ENCODE data around the gene MN1.

MN1 gene

DNA sequence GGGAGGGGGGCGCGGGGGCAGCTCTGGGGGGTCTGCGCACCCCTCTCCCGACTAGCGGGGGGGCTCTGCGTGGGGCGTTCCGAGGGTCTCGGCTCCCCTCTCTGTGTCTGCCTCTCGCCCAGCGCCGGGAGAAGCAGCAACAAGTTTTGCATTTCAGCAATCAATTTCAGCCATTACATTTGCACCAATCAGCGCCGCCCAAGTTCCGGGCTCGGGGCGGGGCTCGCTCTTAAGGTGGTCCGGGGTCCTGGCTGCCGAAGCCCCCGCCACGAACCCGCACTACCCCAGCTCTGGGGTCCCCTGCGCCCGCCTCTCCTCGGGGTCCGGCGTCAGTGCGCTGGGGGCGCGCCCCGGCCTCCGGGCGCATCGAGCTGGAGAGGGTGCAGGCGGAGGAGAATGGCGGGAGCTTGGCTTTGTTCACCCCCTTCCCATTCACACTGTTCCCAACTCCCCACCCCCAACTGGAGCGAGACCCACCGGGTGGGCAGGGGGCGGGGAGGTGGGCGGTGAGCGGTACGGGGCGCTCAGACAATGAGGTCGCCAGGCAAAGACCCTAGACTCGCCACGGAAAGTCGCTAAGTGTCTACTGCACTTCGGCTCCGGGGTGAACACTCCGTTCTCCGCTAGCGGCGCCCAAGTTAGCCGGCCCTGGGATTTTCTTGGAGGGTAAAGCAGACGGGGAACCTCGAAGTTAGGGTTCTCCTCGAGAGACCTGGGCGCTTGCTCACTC lies at the start of gene MN1:
TSS of gene MN1 (minus strand) at position 141 of the 730 bp plus-strand sequence. CDS start 1,213 bp downstream, outside the sequence.
- peak; percentile 67 for DNase-seq

DNA sequence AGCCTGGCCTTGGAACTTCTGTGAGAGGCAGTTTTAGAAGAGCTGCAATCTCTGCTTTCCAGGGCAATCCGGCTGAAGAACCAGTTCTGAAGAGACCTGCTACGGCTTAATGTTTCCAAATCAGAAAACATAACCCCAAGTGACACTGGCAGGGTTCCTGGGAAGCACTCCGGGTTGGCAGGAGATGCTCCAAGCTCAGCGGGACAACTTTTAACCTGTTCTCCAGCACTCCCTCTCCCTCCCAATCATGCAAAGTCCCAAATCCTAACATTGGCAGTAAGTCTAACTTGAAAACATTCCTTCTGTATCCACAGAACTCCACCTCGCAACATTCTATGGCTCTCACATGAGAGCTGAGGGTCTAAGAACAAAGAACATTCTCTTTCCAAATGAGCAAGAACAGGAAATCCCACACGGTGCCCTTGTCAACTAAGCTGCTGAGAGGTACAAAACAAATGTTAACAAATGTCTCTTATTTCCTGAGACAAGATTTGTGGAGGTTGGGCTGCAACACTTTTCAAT lies 48.5 kb upstream of the MN1 start:
- no peak for DNase-seq

DNA sequence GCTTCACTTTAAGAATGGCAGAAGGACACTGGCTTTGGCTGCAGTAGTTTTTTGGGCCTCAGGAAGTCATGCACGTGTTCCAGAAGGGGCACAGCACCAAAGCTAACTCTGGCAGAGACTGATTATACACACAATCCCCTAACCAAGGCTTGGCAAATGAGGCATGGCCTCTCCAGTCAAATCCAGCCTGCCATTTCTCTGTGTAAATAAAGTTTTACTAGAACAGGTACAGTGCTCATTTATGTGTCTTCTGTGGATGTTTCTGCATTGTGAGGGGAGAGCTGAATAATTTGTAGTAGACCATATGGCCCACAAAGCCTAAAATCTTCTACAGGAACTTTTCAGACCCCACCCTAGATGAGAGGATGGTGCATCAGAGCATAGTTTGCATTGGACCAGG lies 46.4 kb upstream of the MN1 start:
- no peak for DNase-seq

DNA sequence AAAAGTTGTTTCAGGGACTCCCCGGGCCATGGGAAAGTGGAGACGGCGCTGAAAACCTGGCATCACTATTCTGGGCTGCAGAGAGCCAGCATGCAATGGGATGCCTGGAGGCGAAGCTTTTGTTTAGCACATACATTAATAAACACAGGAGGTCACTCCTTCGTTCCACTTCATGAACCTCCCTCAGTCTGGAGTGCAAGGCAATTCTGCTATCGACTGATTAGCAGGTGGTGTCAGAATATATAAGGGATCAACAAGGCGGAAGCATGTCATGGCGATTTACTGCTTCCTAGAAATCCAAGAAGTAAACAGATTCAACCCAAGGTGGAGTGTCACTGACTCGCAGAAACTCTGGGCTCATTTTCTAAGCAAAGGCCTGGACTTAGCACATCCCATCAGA lies 45.4 kb upstream of the MN1 start:
- DNase-seq = no peak

DNA sequence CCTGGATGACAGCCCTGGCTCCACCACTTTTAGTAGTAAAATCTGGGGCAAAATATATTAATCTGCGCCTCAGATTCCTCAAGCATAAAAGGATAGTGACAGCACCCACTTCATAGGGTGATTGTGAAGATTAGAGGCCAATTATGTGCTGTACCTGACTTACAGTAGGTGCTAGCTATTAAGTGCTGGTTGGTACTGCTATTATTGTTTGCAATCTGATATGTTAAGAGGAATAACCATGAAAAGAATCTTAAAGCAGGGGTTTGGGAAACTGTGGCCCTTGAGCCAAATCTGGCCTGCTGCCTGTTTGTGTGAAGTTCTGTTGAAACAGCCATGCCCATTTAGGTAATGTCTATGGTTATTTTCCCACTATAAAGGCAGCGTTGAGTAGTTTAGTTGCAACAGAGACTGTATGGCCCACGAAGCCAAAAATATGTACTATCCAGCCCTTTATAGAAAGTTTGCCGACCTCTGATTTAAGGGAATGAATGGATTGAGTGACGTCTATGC lies 44.7 kb upstream of the MN1 start:
- no peak for DNase-seq

DNA sequence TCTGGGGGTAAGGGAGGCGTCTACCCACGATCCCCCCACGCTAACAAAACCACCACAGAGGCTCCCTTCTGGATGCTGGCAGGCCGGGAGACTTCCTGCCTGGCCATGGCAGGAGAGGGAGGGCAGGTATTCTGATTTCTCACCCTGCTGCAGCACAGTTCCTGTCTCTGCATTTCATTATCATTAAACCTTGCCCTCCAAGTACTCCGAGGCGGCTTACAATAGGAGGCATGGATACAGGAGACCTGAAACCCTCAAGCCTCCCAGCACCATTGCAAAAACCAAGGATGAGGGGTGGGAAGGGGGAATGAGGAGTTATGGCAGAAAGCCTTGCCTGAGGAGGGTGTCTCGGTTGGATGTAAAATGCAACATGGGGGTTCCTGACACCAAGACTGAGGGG lies 44.1 kb upstream of the MN1 start:
- DNase-seq = no peak

DNA sequence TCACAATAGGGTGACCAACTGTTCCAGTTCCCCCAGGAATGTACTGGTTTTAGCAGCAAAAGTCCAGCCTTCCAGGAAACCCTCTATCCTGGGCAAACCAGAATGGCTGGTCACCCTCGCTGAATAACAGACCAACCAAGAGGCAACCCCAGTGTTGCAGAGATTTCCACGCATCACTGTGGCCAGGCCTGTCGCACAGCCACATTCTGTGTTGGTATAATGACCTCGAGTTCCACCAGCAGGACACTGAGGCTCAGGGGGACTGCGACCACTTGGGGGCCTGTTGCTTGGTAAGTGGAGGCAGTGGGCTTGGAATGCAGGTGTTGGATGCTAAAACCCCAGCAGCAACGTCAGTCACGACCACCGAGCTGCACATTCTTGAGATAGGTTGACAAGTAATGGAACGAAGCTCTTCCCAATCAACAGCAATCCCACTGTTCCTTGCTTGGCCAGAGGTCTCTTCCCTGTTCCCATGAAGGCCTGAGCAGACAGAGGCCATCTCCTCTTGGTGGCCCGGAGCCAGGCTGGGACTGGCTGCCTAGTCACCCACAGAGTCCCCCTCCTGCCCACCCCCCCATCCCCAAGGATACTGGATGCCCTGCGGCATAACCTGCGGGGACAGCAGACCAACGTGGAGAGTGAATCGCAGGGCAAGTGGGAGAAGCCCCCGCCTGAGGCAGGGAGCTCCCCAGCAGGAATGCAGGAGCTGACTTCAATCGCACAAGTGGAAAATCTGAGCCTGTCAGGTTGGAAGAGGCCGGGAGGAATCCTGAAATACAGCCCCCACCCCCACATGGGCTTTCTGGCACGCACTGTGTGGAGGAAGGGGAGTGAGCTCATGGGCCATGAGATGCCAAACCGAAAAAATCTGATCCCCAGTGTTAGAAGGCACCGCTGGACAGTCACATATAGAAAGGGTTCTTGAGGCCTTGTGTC lies 43.4 kb upstream of the MN1 start:
- DNase-seq = no peak

DNA sequence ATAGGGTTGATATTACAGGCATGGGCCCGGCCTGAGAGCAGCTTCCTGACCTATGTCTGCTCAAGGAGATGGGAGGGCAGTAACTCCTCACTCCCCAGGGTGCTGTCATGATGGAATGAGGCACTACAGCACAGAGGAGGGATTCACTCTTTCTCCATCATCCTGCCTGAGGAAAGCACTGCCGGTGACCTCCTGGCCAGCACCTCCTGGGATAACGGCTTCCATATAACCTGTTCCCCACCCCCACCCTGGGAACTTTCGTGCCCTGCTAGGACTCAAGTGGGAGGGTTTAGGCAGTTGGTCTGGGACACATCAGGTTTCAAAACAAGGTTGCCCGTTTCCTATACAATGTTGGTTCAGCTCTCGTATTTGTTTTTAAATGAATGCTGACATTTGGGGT lies 42.7 kb upstream of the MN1 start:
- DNase-seq = no peak

DNA sequence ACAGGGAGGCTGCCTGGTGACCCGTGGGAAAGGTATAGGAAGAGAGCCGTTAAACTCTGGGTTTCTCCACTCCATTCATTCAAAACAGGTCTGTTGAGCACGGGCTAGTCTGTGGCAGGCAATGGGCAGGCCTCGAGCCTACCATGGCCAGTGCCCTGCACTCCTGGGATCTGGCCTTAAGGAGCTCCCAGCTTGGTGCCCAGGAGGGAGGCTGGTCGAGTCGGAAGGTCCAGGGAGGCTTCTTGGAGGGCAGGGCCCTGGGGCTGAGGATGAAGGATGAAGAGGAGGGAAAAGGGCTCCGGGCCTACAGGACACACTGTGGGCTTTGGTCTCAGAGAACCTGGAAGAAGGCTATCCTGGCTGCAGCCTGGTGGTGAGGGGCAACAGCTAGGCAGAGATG lies 41.9 kb upstream of the MN1 start:
- no peak for DNase-seq

DNA sequence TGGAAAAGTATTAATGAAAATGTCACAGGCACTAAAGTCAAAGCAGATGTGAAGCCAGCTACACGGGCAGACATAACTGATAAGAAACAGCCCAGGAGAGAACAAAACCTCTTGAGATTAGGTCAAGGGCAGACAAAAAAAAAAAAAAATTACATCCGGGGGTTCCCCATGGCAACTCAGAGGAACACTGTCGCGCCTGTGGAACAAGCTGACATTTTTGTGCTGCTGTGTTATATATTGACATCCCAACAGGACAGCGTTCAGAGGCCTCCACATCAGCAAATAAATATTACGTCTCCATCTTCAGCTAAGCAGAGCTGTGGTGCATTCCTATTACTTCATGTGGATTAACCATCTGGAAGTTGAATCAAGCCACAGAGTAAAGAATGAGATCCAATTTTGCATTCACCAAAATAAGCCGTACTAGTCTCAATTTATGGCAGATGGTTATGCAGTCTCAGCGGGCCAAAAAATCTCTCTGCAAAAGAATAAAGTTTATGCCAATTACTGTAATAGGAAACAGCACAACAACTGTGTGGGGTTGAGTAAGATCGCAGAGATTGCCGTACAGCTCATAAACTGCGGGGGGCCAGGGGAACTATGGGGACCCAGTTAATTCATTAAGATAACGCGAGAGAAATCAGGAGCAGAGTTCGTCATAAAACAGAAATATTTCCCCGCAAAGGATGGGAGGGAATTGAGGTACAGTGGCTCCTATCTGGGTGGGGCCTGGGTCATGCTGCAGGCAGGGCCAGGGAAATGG lies 41.3 kb upstream of the MN1 start:
- no peak for DNase-seq

DNA sequence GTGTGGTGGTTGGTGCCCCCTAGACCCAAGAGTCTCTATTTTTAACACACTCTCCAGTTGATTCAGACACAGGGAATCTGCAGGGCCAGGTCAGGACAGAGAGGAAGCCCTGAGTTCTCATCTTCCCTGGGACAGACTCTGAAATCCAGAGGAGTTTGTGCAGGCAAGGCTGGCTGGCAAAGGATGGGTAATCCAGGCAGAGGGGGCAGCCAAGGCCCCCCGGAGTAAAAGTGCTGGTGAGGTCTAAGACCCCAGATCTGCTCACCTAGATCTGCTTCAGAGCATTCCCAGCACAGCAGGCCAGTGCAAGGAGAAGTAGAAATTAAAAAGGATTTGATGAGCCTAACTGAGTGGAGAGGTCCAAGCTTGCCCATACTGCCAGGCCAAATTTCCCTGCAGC lies 40.6 kb upstream of the MN1 start:
- DNase-seq = no peak

DNA sequence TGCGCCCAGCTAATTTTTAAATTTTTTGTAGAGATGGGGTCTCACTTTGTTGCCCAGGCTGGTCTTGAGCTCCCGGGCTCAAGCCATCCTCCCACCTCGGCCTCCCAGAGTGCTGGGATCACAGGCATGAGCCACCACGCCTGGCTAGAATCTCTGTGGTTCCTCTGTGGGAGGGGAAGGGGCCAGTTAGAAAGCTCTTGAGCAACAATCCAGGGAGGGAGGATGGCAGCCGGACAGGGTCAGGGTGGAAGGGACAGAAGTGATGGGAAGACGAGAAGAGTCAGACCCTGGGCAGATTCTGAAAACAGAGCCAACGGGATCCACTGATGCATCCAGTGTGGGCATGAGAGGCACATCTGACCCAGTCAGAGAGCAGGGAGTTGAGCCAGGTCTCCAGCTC lies 38.9 kb upstream of the MN1 start:
- DNase-seq = no peak

DNA sequence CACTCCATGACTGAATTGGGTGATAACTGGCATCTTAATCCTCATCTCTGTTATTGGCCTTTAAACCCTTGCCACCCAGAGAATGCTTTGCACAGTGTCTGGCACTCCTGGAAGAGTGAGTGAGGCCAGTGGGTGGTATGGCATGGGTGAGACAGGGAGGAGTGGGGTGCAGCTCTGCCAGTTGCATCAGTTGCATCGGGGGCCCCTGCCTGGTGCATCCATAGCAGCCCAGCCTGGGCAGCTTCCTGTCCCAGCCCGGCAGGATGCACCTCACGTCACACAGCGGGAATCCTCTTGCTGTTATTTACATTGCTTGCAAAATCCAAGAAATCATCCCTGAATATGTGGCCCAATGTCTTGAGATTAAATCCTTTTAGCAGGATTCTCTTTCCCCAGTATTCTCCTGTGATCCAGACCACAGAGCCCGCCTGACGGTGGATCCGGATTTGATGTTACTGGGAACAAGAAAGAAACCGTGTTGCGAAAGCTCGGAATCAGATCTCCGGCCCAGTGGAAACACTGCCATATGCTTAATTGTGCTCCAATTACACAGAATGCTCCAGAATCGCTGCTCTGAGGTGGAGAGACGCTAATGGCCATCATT lies 37.6 kb upstream of the MN1 start:
- no peak for DNase-seq

DNA sequence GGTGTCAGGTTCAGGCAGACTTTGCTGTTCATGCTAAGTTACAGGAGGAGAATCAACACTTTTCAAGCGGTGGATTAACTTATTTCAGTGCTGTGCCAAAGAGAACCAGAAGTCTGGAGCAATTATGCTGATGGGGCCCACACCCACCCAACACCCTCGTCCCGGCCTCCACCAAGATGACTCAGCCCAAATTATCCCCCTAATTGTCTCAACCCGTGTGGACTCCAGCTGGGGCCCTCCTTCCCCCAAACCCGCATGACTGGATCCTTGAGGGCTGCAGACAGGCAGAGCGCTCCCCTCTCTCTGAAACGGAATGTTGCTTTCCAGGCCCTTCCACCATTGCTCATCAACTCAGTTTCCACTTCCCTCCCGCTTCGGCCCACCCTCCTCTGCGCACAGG lies 34.6 kb upstream of the MN1 start:
- no peak for DNase-seq

DNA sequence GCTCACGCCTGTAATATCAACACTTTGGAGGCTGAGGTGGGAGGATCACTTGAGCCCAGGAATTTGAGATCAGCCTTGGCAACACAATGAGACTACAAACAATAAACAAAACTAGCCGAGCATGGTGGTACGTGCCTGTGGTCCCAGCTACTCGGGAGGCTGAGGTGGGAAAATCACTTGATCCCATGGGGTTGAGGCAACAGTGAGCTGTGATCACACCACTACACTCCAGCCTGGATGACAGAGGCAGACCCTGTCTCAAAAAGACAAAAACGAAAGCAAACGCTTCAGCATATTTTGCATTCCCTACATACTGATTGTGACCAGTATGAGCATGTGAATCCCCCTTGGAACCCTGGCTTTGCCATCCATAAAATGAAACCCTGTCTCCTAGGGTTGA lies 33.9 kb upstream of the MN1 start:
- no peak for DNase-seq

DNA sequence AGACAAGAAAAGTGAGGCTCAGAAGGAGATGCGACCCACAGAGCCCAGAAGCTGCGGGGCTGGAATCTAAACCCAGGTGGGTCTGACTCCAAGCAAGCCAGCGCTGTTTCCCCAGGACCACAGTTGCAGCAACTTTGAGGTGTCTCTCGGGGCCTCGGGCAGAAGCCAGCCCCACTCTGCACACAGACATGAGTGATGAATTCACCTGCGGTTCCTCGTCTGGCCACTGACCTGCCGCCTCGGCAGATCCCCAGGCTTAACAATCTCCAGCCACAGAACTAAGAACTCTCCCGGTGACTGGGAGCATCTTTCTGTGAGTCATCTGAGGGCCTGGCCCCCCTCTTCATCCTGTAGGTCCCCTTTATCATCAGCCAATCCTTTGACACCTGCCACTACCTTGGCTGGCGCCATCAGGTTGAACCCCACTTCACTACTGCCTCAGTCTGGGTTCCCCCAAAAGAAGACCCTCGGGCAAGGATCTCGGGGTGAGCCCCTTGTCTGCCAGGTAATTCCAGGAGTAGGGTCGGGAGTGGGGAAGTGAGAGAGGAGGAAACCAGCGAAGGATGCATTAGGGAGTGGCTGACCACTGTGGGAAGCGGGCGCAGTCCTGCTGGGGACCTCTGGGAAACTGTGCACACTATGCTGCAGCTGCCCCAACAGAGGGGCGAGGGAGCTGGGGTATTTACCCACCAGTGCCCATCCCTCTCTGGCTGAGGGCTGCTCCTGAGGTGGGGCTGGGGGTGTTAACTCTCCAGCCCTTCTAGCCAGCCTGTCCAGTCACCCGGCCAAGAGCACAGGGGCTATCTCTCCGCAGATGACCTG lies 33.0 kb upstream of the MN1 start:
- no peak for DNase-seq

DNA sequence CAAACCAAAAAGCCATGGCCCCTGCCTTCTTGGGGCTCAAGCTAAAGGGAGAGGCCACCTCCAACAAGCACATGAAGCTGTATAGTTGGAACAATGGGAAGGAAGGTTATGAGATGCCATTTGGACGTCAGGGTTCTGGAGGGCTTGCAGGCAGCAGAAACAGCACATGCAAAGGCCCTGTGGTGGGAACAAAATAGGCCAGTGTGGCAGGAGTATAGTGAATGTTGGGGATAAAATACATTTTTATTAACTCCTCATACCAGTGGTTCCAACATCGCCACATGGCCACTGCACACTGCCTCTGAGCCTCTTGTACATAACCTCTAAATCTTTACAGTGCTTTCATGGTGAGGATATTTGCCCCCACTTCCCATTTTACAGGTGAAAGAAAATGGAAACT lies 32.2 kb upstream of the MN1 start:
- no peak for DNase-seq

DNA sequence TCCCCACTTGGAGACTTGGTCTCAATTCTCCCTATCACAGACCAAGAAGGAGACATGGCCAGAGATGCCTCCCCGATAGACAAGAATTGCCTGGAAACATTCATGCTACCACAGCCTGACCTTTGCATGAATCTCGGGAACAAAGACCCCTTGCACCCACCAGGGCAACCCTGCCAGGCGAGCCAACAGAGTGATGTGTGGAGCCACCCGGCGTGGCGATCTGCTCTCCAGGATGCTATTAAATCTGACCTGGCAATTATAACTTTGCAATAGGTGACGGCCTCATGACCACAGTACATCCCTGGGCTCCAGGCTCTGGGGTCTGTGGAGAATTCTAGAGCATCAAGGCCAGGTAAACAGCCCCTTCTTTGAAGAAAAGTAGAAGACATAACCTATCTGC lies 31.1 kb upstream of the MN1 start:
- DNase-seq = no peak

DNA sequence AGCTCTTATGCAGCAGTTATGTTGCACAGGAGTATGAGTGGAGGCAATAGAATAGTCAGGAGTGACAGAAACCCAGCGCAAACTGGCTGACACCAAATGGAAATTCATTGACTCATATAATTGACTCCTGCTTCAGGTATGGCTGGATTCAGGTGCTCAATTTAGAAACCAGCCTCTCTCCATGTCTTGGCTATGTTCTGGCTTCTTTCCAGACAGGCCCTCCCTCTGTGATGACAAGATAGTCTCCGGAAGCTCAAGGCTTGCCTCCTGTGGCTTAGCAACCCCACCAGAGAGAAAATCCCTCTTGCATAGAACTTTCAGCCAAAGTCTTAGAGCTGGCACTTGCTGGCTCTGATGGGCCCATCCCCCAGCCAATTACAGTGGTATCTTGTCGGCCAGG lies 28.1 kb upstream of the MN1 start:
- no peak for DNase-seq

DNA sequence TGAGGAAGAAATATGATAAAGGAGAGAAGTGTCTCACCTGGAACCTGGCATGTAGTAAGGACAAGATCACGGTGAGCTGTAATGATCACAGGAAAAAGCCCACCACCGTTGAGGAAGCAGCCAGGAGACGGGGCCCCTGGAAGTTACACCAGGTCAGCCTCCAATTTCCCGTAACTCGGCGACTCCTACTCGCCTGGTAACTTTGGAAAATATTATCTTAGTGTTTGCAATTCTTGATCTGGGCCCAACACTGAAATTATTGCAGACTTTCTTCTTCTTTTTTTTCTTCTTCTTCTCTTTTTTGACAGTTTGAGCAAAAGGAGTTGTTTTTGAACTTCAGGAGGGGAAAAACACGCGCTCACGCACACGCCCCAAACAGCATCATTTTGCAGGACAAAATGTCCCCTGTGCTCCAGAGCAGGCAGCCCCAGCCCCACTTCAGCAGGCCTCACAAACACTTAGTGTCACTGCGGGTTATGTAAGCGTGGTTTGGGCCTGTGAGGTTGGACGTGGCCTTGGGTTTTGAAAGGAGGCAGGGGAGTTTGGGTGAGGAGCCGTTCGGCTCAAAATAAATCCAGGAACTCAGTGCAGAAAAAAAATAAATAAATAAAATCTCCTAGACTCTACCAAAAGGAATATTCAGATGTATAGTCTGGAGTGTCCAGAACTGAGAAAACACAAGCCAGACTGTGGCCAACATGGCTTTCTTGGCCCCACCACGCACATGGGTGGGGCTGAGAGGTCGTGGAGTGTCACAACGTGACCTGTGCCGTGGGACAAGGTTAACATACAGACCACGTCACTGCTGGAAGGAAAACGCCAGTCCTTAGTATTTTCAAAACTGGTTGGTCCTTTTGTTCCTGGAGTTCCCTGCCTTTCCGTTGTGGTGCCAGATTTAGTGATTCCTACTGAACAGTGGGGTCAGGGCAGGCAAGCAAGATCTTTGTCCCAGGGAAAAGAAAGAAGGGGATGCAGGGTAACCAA lies 26.3 kb upstream of the MN1 start:
- no peak for DNase-seq

All from stimulated activated CD4-positive, alpha-beta T cell treated with anti-CD3 and anti-CD28 coated beads, Interleukin-4, amount 100 ng/mL, for 1 hour (primary cell).